Kidney epithelial cell (primary cell): ENCODE results near the gene LPGAT1. TPM values are rescaled to one million over a fixed set of nuclear protein-coding genes. Genes with fewer than 3 reads are reported as not detected.

ENCODE experiments used
- DNase-seq: peaks from one replicate; pipeline ENCODE4 v3.0.0-alpha.2; 2010; ENCODE audit warnings: low read depth
- H3K27me3 ChIP-seq: 2 replicates; pipeline ENCODE4 v1.6.0; 2011; ENCODE audit warnings: low read length; ENCODE audit not compliant: control insufficient read depth, insufficient read depth
- H3K36me3 ChIP-seq: 2 replicates; pipeline ENCODE4 v1.5.1; 2011; ENCODE audit warnings: low read length; ENCODE audit not compliant: control insufficient read depth, insufficient read depth
- H3K4me3 ChIP-seq: 2 replicates; pipeline ENCODE4 v1.5.1; 2011; ENCODE audit warnings: low read depth, mild to moderate bottlenecking, control low read depth, low read length
- CTCF ChIP-seq: IDR thresholded peaks from 2 replicates; pipeline ENCODE4 v1.5.1; 2011; ENCODE audit warnings: mild to moderate bottlenecking, moderate library complexity, low read length, control low read depth, inconsistent platforms; ENCODE audit not compliant: insufficient read depth, poor library complexity, severe bottlenecking
- total RNA-seq: library from RNA; depleted of rRNA; stranded (reverse); fragments of >200 nt; gene quantifications from 2 replicates; pipeline ENCODE4 v1.2.3, GENCODE V29; 2015

Gene LPGAT1
- total RNA-seq, 1 donor from 2014 or later: 51.9 TPM

GRCh38 chr1:211742272-211742671, 88.3 kb downstream of the LPGAT1 start:
- TF ChIP-seq CTCF: no peak
- no peak for DNase-seq
- H3K4me3 ChIP-seq: no peak overlapping the region
- H3K27me3 ChIP-seq: no peaks in the 10 kb centered on the region
- no peaks in the 10 kb centered on the region for H3K36me3 ChIP-seq

DNA sequence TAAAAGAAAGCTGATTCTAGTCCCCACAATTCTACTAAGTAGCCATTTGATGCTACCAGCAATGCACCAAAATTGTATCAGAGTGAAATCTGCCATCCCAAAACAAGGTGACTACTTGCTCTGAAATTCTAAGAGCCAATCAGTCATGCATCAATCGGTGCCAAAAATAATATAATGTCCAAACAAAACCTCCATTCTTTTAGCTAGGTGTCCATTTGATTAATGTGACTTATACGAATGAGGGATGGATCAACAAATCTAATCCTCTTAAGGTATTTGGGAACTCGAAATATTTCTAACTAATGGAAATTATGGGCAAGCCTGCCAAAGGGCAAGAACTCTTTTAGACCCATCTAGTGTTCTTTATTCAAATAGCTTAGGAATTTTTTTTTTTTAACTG, 88.8 kb downstream of the LPGAT1 start:
- Histone ChIP-seq H3K27me3 (no peaks in the 10 kb centered on the region), H3K4me3 (no peak overlapping the region), H3K36me3 (no peaks in the 10 kb centered on the region)
- no peak for TF ChIP-seq CTCF
- no peak for DNase-seq

GRCh38 chr1:211741116-211741515, 89.4 kb downstream of the LPGAT1 start:
- Histone ChIP-seq H3K27me3 (no peaks in the 10 kb centered on the region), H3K36me3 (no peaks in the 10 kb centered on the region), H3K4me3 (no peak overlapping the region)
- no peak for TF ChIP-seq CTCF
- DNase-seq: no peak

GRCh38 chr1:211739671-211740411, 90.7 kb downstream of the LPGAT1 start:
- no peaks in the 10 kb centered on the region for H3K36me3 ChIP-seq
- H3K4me3 ChIP-seq: no peak overlapping the region
- no peak for DNase-seq
- no peaks in the 10 kb centered on the region for H3K27me3 ChIP-seq
- TF ChIP-seq CTCF: no peak

DNA sequence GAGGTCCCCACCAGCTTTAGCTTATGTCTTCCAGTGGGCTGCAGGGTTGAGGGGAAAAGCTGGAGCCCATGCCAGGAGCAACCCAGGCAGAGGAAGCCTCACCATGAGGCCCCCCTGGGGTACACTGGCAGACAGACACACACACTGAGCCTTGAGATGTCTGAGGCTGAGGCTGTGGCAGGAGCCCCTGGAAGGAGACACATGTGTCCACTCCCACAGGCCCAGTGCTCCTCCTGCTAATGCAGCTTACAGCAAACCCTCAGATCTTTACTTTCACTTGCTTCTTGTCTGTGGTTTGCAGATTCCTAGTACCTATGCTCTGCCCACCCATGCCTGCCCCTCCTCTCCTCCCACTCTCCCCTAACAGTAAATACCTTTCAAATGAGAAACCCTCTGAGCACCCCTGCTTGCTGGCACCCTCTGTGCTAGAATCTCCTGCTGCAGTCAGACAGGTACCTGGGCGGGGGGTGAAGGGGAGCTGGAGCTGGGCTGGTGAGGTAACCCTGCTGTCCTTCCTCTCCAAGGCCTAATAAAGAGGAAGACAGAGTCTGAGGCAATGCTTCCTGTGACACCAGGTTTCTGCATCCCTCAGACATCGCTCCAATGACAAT, 91.8 kb downstream of the LPGAT1 start:
- Histone ChIP-seq H3K27me3 (no peaks in the 10 kb centered on the region), H3K4me3 (no peak overlapping the region), H3K36me3 (no peaks in the 10 kb centered on the region)
- peak; percentile 25 for DNase-seq
- no peak for TF ChIP-seq CTCF
